Tibial nerve (tissue), 4 donors: Measurements from ENCODE around the gene WFIKKN1. TPM values are rescaled to one million over a fixed set of nuclear protein-coding genes. Genes with fewer than 3 reads are reported as not detected.
A peak's percentile ranks its signal among the peaks of the same experiment; 100 is the strongest.
"Not testable (repeated sequence)": the region's sequence is repeated elsewhere in the genome, so short reads cannot be mapped to it uniquely, and the experiment has no call there.

Experiments
- DNase-seq, 2 donors: peaks; one replicate each; pipeline ENCODE4 v3.0.0-alpha.2; 2019; ENCODE audit warnings: low spot score in 2 of 2
- H3K27ac ChIP-seq, 4 donors: fragments of 200-600 bp; sonication (generic) in 3 of 4; one replicate each; pipeline ENCODE4 v1.5.1; 2017 to 2019; ENCODE audit warnings: mild to moderate bottlenecking in 1 of 4
- H3K27me3 ChIP-seq, 2 donors: fragments of 200-600 bp; sonication (generic) in 1 of 2; one replicate each; pipeline versions ENCODE4 v1.5.1 to v1.6.0; 2017 to 2019
- H3K36me3 ChIP-seq, 3 donors: fragments of 200-600 bp; sonication (generic); one replicate each; pipeline ENCODE4 v1.5.1; 2018 to 2019
- H3K4me1 ChIP-seq, 4 donors: fragments of 200-600 bp; sonication (generic) in 3 of 4; one replicate each; pipeline ENCODE4 v1.5.1; 2017 to 2019
- H3K4me3 ChIP-seq, 4 donors: fragments of 200-600 bp; sonication (generic) in 3 of 4; one replicate each; pipeline ENCODE4 v1.5.1; 2017 to 2019; ENCODE audit warnings: mild to moderate bottlenecking in 1 of 4, moderate library complexity in 1 of 4
- H3K9me3 ChIP-seq, 4 donors: fragments of 200-600 bp; sonication (generic) in 3 of 4; one replicate each; pipeline ENCODE4 v1.5.1; 2017 to 2019
- EP300 ChIP-seq, 2 donors: sonication (generic); formaldehyde crosslinking; IDR thresholded peaks; one replicate each; pipeline ENCODE4 v1.6.1; 2017; ENCODE audit warnings: antibody characterized with exemption in 2 of 2, mild to moderate bottlenecking in 1 of 2
- POLR2A ChIP-seq, 2 donors: fragments of 450-650 bp; IDR thresholded peaks; one replicate each; pipeline ENCODE4 v1.6.1; 2017; ENCODE audit warnings: antibody characterized with exemption in 2 of 2, mild to moderate bottlenecking in 2 of 2, moderate library complexity in 2 of 2
- WGBS, 2 donors: methylation state at CpG; one replicate each; pipeline ENCODE4 v1.1.5; 2018; 5-methylcytosine and 5-hydroxymethylcytosine counted together
- total RNA-seq, 4 donors: library from RNA; depleted of rRNA; stranded (reverse); fragments of >200 nt; gene quantifications; one replicate each; pipeline ENCODE4 v1.1.0, GENCODE V29; 2016
- TF ChIP-seq, protein P1 (sequence below), 5 experiments: fragments of 200-600 bp in 3 of 5; fragments of 450-650 bp in 2 of 5; sonication (generic) in 3 of 5; IDR thresholded peaks; one replicate each; pipeline ENCODE4 v1.5.1; 2016 to 2019; ENCODE audit warnings: antibody characterized with exemption in 5 of 5, mild to moderate bottlenecking in 3 of 5, moderate library complexity in 2 of 5

The WFIKKN1 gene
- total RNA-seq, 4 donors from 2014 or later, result 0.66 to 3.9 (median 1.8) TPM

DNA sequence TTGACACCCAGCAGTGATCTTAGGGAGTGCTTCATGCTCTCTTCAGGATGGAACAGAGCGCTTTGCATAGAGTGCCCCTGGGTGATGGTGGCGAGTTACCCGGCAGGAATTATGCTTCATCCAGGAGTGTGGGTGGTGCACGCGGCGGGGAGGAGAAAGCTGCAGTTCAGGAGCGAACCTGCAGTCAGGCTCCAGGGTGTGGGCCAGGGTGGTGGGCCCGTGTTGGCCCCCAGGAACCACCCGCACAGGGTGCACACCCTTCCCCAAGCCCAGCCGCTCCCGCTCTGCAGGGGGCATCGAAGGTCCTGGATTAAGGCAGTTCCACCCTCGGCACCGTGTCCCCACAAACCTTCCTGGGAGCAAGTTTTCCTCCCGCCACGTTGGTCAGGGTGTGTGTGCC lies 37.0 kb upstream of the WFIKKN1 start:
- Histone ChIP-seq H3K9me3 (no peaks in the 10 kb centered on the region), H3K4me3 (no peak overlapping the region), H3K27me3 (no peaks in the 10 kb centered on the region), H3K27ac (peak overlapping the region in 1 of 4 donors; percentile 68), H3K4me1 (peaks cover 0 to 49% (median 21%) of the 10 kb centered on the region in 4 donors), H3K36me3 (peaks cover 0 to 29% (median 0%) of the 10 kb centered on the region in 3 donors)
- DNase-seq, result no peak
- no peak for TF ChIP-seq EP300 (IDR thresholded peaks at IDR 0.05)
- TF ChIP-seq, protein P1, sequence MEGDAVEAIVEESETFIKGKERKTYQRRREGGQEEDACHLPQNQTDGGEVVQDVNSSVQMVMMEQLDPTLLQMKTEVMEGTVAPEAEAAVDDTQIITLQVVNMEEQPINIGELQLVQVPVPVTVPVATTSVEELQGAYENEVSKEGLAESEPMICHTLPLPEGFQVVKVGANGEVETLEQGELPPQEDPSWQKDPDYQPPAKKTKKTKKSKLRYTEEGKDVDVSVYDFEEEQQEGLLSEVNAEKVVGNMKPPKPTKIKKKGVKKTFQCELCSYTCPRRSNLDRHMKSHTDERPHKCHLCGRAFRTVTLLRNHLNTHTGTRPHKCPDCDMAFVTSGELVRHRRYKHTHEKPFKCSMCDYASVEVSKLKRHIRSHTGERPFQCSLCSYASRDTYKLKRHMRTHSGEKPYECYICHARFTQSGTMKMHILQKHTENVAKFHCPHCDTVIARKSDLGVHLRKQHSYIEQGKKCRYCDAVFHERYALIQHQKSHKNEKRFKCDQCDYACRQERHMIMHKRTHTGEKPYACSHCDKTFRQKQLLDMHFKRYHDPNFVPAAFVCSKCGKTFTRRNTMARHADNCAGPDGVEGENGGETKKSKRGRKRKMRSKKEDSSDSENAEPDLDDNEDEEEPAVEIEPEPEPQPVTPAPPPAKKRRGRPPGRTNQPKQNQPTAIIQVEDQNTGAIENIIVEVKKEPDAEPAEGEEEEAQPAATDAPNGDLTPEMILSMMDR (IDR thresholded peaks at IDR 0.05), result no peak
- no peak for TF ChIP-seq POLR2A (IDR thresholded peaks at IDR 0.05)
- WGBS, 2 donors, result 71 to 78% methylated on average over 11 to 16 of the region's 16 CpGs

DNA sequence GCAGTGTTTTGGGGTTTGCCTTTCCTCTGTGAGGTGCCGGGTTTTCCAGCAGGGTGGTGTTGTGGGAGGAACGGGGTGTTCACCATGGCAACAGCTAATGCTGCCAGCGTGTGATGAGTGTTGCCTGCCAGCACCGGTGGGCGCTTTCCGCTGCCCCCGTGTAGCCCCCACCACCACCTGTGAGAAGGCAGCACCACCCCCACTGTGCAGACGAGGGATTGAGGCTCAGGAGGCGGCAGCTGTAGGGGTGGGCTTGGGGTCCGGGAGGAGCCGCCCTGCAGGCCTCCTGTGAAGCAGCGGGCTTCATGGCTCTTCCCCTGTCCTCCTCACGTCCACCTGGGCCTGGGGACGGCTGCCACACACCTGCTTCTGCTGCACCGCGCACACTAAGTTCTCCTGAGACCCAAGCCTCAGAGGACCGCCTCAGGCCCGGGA lies 35.7 kb upstream of the WFIKKN1 start:
- WGBS, 2 donors, result 81 to 86% methylated on average over 15 to 18 of the region's 18 CpGs
- H3K36me3 ChIP-seq, result peaks cover 0 to 36% (median 4%) of the 10 kb centered on the region in 3 donors
- H3K4me3 ChIP-seq, result no peak overlapping the region
- peaks cover 0 to 49% (median 21%) of the 10 kb centered on the region in 4 donors for H3K4me1 ChIP-seq
- no peaks in the 10 kb centered on the region for H3K9me3 ChIP-seq
- no peak overlapping the region for H3K27ac ChIP-seq
- TF ChIP-seq EP300 (IDR thresholded peaks at IDR 0.05) (no peak), POLR2A (IDR thresholded peaks at IDR 0.05) (no peak)
- TF ChIP-seq, protein P1 (IDR thresholded peaks at IDR 0.05), result no peak
- DNase-seq, result no peak
- no peaks in the 10 kb centered on the region for H3K27me3 ChIP-seq

DNA sequence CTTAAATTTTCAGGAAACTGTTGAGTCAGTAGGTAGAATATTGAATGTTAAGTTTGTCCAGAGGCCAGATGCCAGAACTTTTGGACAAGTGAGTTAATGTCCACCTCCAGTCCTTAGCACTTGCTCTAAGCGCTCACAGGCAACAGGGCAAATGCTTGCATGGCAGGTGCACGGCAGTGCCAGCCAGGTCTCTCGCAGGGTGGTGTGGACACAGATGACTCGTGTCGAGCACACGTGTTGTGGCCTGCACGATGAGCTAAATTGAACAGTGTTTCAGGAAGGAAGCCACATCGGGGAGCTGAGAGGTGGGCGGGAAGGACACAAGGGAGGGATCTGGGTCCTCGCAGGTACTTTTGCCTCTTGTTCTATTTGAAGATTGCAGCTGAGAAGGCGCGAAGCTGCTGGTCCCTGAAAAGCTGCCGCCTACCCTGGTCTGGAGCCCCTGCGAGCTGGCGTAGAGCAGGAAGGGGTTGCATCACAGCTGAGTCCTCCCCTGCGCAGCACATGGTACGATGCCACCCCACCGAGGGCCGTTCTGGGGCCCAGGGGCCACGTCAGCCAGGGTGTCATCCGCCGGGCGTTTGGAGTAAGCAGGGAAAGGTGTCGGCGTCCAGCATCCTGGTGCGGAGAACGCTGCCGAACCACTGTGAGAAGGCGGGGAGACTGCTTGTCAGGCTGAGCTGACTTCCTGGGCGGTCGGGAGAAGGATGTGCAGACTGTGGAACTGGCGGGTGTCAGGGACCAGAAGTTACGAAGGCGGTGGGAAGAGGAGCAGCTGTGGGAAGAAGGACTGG lies 34.6 kb upstream of the WFIKKN1 start:
- peaks cover 0 to 36% (median 4%) of the 10 kb centered on the region in 3 donors for H3K36me3 ChIP-seq
- no peak overlapping the region for H3K4me3 ChIP-seq
- WGBS, 2 donors, result 89 to 92% methylated on average over 34 of the region's 34 CpGs
- DNase-seq, result no peak
- peaks cover 0 to 43% (median 14%) of the 10 kb centered on the region in 4 donors for H3K4me1 ChIP-seq
- H3K27me3 ChIP-seq, result no peaks in the 10 kb centered on the region
- TF ChIP-seq POLR2A (IDR thresholded peaks at IDR 0.05) (no peak), EP300 (IDR thresholded peaks at IDR 0.05) (no peak)
- TF ChIP-seq, protein P1 (IDR thresholded peaks at IDR 0.05), result no peak
- no peak overlapping the region for H3K27ac ChIP-seq
- H3K9me3 ChIP-seq, result no peaks in the 10 kb centered on the region

DNA sequence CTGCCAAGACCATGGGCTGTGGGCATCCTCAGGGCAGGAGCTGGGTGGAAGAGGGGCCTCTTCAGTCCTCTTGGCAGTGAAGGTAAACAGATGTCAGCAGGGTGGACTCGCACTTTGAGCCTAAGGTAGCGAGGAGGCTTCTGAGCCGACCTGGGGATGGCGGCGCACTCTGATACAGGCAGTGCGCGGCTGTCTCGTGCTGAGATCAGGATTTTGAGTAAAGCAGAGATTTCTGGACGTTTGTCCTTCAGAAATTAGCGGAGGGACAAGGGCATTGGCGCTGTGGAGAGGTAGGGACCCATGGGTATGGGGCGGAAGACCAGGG lies 34.1 kb upstream of the WFIKKN1 start:
- WGBS, 2 donors, result 93 to 96% methylated on average over 12 of the region's 12 CpGs
- Histone ChIP-seq H3K27ac (no peak overlapping the region), H3K27me3 (no peaks in the 10 kb centered on the region), H3K36me3 (peaks cover 0 to 36% (median 4%) of the 10 kb centered on the region in 3 donors), H3K4me3 (no peak overlapping the region), H3K9me3 (no peaks in the 10 kb centered on the region), H3K4me1 (peaks cover 0 to 37% (median 10%) of the 10 kb centered on the region in 4 donors)
- DNase-seq, result no peak
- TF ChIP-seq EP300 (IDR thresholded peaks at IDR 0.05), result no peak
- no peak for TF ChIP-seq POLR2A (IDR thresholded peaks at IDR 0.05)
- TF ChIP-seq, protein P1 (IDR thresholded peaks at IDR 0.05), result no peak

DNA sequence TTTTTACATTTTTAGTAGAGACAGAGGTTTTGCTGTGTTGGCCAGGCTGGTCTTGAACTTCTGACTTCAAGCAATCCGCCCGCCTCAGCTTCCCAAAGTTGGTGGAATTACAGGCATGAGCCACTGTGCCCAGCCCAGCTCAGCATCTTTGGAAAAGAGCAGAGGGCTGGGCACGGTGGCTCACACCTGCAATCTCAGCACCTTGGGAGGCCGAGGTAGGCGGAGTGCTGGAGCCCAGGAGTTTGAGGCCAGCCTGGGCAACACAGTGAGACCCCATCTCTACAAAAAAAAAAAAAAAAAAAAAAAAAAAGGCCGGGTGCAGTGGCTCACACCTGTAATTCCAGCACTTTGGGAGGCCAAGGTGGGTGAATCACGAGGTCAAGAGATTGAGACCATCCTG lies 33.1 kb upstream of the WFIKKN1 start:
- not testable (repeated sequence) for H3K27ac ChIP-seq, DNase-seq, H3K9me3 ChIP-seq, H3K4me3 ChIP-seq, H3K27me3 ChIP-seq
- peaks cover 0 to 28% (median 4%) of the 10 kb centered on the region in 4 donors for H3K4me1 ChIP-seq
- peaks cover 0 to 38% (median 4%) of the 10 kb centered on the region in 3 donors for H3K36me3 ChIP-seq
- WGBS, 2 donors, result 98 to 99% methylated on average over 6 to 7 of the region's 7 CpGs
